NCI-H187 treated with DMSO at 0.1 percent for 48 hours (cell line): ENCODE data around the gene C1QTNF5.

ENCODE experiments used
- DNase-seq: peaks from one replicate; lab custom pipeline; 2025; lab: John Stamatoyannopoulos, UW

C1QTNF5 gene

DNA sequence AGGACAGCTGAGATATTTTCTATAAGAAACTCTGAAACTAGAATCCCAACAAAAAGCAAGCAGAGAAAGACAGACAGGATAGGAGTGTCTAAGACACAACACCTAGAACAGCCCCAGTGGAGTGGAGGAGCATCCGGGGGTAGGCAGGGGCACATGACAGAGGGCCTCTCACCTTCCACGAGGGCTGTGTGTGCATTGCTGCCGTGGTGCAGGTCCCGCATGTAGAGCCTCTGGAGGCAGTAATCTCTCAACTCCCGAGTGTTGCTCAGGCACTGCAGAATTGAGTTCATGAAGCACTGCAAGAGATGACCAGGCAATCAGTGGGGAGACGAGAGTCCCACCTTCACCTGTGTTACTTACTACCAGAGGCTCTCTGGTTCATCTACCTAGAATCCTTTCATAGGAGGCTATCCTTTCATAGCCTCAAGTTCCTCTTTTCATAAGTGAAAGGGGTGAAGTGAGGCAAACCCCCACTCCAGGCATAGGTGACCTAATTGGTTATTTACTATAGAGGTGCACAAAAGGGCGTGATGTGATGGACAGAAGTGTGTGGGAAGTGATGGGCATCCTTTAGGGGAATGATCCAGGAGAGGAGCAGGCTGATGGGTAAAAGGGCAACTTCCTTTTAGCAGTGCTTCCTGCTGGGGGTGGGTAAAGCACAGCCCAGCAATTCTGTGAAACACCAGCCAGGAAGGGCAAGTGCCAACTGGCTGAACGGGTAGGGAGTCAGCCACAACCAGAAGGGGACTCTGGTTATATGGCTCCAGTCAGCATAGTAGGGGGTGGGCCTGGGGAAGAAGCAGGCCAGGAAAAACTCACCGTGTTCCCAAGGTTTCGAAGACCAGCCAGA lies 18.9 kb upstream of the C1QTNF5 start:
- DNase-seq, result no peak

DNA sequence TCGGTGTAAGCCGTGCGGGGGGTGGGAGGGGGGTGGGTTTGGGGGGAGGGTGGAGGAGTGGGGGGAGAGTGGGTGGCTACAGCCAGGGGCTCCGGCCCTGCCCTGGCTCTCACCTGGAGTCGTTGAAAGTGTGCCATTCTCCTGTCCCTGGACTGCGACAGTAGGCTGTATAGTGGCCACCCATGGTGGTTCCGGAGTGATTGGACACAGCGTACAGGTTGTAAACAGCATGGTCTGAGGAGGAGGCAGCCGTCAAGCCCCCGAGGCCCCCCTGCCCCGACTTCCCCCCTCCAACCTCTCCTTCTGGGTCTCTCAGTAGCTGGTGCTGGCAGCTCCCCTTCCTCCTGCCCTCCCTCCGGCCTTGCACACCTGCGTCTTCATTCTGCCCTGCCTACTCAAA lies 16.4 kb upstream of the C1QTNF5 start:
- DNase-seq, result no peak

DNA sequence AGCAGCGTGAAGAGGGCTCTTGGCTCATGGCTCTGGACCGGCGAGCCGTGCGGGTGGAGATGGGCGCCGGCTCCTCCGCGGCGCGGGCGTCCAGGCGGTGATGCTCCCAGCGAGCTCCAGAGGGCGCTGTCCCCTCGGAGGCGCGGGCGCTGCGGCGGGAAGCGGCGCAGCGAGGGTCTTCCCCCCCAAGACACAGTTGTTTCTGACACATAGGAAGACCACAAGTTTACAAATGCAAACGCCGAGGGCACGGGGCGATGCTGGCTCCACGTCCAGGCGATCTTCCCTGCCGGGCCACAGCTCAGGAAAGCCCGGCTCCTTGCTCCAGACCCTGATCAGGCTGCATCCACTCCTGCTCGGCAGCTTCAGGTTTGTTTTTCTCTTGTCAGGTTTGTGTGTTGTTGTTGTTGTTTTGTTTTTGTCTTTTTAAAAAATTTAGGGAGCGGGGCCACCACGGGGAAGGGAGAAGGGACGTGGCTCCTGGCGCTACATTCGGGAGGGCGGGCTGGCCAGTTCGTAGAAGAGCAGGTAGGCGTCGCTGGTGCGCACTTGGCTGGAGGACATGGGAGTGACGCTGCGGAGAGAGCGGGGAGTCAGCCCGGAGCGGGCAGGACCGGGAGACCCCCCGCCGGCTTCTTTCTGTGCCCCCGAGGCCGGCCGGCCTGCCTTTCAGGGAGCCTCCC lies 15.8 kb upstream of the C1QTNF5 start:
- DNase-seq, result no peak

- no peak for DNase-seq
These were observed 14.6 kb upstream of the C1QTNF5 start for GRCh38 chr11:119355091-119355843.

GRCh38 chr11:119352857-119353260 lies 12.2 kb upstream of the C1QTNF5 start:
- peak; percentile 36 for DNase-seq

- no peak for DNase-seq
These were observed 10.5 kb upstream of the C1QTNF5 start for GRCh38 chr11:119351232-119351631.

- DNase-seq, result no peak
These were observed 9.6 kb upstream of the C1QTNF5 start for GRCh38 chr11:119350302-119350701.

DNA sequence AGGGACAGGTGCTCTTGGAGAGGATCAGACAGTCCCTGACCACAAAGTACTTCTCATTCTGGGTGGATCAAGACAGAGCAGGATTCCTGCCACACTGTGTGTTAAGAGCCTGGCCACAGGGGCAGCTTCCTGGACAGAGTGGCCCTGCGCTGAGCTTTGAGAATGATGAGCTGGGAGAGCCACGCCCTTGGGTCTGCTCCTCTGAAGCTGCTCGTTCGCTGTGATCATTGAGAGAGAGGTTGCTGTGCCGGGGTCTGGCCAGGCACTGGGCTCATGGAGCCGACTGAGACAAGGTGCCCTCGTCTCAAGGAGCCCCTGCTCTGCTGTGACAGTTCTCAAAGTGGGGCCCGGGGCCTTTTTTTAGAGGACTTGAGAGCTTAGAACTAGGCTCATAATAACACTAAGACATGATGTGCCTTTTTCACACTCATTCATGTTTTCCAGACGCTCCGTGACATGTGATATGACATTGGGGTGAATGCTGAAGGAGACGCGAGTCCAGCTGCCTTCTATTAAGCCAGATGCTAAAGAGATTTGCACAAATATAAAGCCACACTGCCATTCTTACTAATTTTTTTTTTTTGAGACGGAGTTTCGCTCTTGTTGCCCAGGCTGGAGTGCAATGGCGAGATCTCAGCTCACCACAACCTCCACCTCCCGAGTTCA lies 7.4 kb upstream of the C1QTNF5 start:
- no peak for DNase-seq

- no peak for DNase-seq
These were observed 6.6 kb upstream of the C1QTNF5 start for GRCh38 chr11:119347242-119347641.

- DNase-seq, result no peak
These were observed 5.9 kb upstream of the C1QTNF5 start, which contains the start of gene MFRP for GRCh38 chr11:119346605-119347004. Gene MFRP, minus strand, starts transcription at chr11:119346705. Its CDS starts 192 bp downstream, at chr11:119346513.

DNA sequence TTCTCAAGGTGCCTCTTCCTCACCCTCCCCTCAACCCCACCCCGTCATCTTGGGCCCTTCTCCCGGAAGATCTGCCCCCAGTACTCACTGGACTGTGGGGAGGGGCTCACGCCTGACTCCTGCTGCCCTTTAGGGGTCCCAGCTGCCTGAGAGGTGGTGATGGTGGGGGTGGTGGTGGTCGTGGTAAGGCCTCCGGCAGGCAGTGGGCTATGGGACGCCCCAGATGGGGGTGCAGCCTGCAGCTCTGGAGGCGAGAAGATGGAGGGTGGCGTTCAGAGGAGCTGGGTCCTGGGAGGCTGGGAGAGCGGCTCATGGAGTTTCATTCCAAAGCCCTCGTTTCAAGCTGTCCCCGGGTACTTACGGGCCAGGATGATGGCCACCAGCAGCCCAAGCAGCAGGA lies 5.0 kb upstream of the C1QTNF5 start:
- DNase-seq, result no peak

DNA sequence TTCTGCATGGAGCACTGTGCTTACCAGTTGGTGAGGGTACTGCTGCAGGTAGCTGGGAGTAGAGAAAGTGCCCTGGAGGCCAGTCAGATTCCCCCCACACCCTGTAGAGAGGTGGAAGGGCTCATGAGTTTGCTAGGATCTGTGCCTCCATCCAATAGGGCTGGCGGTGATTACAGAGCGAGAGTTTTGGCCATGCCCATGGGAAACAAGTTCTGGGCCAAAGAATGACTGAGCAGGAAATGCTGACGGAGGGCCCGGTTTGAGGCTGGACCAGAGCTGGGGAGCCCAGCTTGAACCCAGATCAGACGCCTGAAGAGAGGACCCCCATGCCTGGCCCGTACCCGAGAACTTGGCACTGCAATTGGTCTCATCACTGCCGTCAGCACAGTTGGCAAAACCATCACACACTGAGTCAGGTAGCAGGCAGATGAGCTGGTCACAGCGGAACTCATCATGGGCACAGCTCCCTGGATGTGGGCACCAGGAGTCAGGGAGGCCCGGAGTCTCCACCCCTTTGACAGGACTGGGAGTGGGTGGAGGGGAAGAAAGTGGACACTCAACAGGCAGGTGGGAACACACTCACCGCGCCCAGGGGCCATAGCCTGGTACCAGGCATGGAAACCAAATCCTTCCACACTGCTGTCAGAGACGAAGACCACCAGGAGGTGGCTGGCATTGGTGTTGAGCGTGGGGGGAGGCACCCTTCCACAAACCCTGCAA lies 3.8 kb upstream of the C1QTNF5 start:
- no peak for DNase-seq

GRCh38 chr11:119343726-119344125 lies 3.0 kb upstream of the C1QTNF5 start:
- DNase-seq, result no peak

DNA sequence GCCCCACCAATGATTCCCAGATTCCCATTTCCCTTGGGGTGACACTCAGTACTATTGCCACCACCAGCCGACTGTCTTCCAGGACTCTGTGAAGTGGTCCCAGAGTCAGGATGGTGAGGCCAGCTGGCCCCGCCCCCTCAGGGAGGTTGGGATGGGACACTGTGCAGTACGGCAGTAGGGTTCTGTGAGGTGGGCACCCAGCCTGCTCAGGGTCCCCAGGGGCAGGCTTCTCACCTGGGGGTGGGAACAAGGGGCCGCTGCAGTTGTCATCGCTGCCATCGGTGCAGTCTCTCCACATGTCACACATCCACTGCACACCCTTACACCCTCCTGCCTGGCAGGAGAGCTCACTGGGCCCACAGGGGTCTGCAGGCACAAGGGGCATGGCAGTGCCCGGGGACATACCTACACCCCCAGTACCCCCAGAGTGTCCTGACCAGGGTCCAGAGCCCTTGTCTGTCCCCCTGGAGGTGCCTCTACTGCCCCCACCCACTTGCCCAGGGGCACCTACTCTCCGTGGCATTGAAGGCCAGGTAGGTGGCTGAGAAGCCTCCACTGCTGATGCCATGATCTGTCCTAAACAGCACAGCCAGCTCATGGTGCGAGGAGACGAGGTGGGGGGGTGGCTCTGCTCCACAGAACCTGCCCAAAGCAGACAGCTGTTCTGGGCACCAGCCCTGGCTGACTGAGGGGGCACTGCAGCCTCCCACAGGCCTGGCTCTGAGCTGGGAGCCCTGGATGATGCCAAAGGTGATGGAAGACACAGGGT lies 1.9 kb upstream of the C1QTNF5 start:
- DNase-seq, result no peak

DNA sequence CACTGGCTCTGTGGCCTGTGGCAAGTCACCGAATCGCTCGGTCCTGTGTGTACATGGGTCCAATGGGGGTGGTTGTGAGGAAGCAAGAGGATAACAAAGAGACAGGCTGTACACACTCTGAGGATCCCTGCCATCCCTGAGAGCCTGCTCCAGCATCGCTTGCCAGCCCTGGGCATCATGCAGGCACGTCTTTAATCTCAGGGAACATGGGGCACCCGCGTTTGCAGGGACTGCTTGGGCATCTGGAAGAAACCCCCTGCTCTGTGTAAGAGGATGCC lies 1.3 kb upstream of the C1QTNF5 start:
- DNase-seq, result no peak

GRCh38 chr11:119341222-119342022 lies 739 bp upstream of the C1QTNF5 start:
- no peak for DNase-seq

GRCh38 chr11:119339589-119340334 lies 921 bp downstream of the C1QTNF5 start:
- DNase-seq, result no peak

GRCh38 chr11:119338965-119339588 lies 1.6 kb downstream of the C1QTNF5 start:
- DNase-seq, result no peak
